ENCODE results near the gene SYT2.

SYT2 gene

GRCh38 chr1:202579806-202580205 is 130.4 kb downstream of the SYT2 start:
- Histone ChIP-seq H3K9me3 (ENCODE audit: control insufficient read depth, low read length) (no peaks in the 10 kb centered on the region), H3K36me3 (ENCODE audit: control insufficient read depth, insufficient read depth, low read length) (no peaks in the 10 kb centered on the region), H3K9ac (ENCODE audit: low read length) (no peak overlapping the region), H3K4me1 (ENCODE audit: control insufficient read depth, insufficient read depth, low read length) (peaks cover 7% of the 10 kb centered on the region), H3K27me3 (ENCODE audit: control insufficient read depth, insufficient read depth, low read length) (no peaks in the 10 kb centered on the region), H3K4me3 (ENCODE audit: low read length) (no peak overlapping the region)

GRCh38 chr1:202578565-202578964 is 131.7 kb downstream of the SYT2 start:
- Histone ChIP-seq H3K4me1 (ENCODE audit: control insufficient read depth, insufficient read depth, low read length) (peaks cover 7% of the 10 kb centered on the region), H3K4me3 (ENCODE audit: low read length) (no peak overlapping the region), H3K27me3 (ENCODE audit: control insufficient read depth, insufficient read depth, low read length) (no peaks in the 10 kb centered on the region), H3K9me3 (ENCODE audit: control insufficient read depth, low read length) (no peaks in the 10 kb centered on the region), H3K9ac (ENCODE audit: low read length) (no peak overlapping the region), H3K36me3 (ENCODE audit: control insufficient read depth, insufficient read depth, low read length) (no peaks in the 10 kb centered on the region)

- Histone ChIP-seq H3K27me3 (ENCODE audit: control insufficient read depth, insufficient read depth, low read length) (no peaks in the 10 kb centered on the region), H3K9ac (ENCODE audit: low read length) (no peak overlapping the region), H3K9me3 (ENCODE audit: control insufficient read depth, low read length) (no peaks in the 10 kb centered on the region), H3K4me3 (ENCODE audit: low read length) (no peak overlapping the region), H3K4me1 (ENCODE audit: control insufficient read depth, insufficient read depth, low read length) (peaks cover 7% of the 10 kb centered on the region), H3K36me3 (ENCODE audit: control insufficient read depth, insufficient read depth, low read length) (no peaks in the 10 kb centered on the region)
These were observed 132.2 kb downstream of the SYT2 start for GRCh38 chr1:202578001-202578504.

- Histone ChIP-seq H3K4me3 (ENCODE audit: low read length) (no peak overlapping the region), H3K27me3 (ENCODE audit: control insufficient read depth, insufficient read depth, low read length) (no peaks in the 10 kb centered on the region), H3K9ac (ENCODE audit: low read length) (no peak overlapping the region), H3K9me3 (ENCODE audit: control insufficient read depth, low read length) (no peaks in the 10 kb centered on the region), H3K4me1 (ENCODE audit: control insufficient read depth, insufficient read depth, low read length) (peaks cover 7% of the 10 kb centered on the region), H3K36me3 (ENCODE audit: control insufficient read depth, insufficient read depth, low read length) (no peaks in the 10 kb centered on the region)
These were observed 132.9 kb downstream of the SYT2 start for GRCh38 chr1:202577381-202577780.

- no peaks in the 10 kb centered on the region for H3K36me3 ChIP-seq (ENCODE audit: control insufficient read depth, insufficient read depth, low read length)
- H3K4me1 ChIP-seq (ENCODE audit: control insufficient read depth, insufficient read depth, low read length), result peaks cover 7% of the 10 kb centered on the region
- H3K9me3 ChIP-seq (ENCODE audit: control insufficient read depth, low read length), result no peaks in the 10 kb centered on the region
These were observed 133.4 kb downstream of the SYT2 start for GRCh38 chr1:202576816-202577215.

GRCh38 chr1:202575918-202576653 is 134.2 kb downstream of the SYT2 start:
- H3K4me1 ChIP-seq (ENCODE audit: control insufficient read depth, insufficient read depth, low read length), result peaks cover 7% of the 10 kb centered on the region
- H3K9ac ChIP-seq (ENCODE audit: low read length), result no peak overlapping the region
- no peaks in the 10 kb centered on the region for H3K36me3 ChIP-seq (ENCODE audit: control insufficient read depth, insufficient read depth, low read length)
- no peak overlapping the region for H3K4me3 ChIP-seq (ENCODE audit: low read length)
- no peaks in the 10 kb centered on the region for H3K27me3 ChIP-seq (ENCODE audit: control insufficient read depth, insufficient read depth, low read length)
- H3K9me3 ChIP-seq (ENCODE audit: control insufficient read depth, low read length), result no peaks in the 10 kb centered on the region

More at GRCh38 chr1:202576816-202577215, 133.4 kb downstream of the SYT2 start:
- Histone ChIP-seq H3K4me3 (ENCODE audit: low read length) (no peak overlapping the region), H3K9ac (ENCODE audit: low read length) (no peak overlapping the region), H3K27me3 (ENCODE audit: control insufficient read depth, insufficient read depth, low read length) (no peaks in the 10 kb centered on the region)

GRCh38 chr1:202572867-202573266 is 137.4 kb downstream of the SYT2 start:
- Histone ChIP-seq H3K36me3 (ENCODE audit: control insufficient read depth, insufficient read depth, low read length) (no peaks in the 10 kb centered on the region), H3K9me3 (ENCODE audit: control insufficient read depth, low read length) (no peaks in the 10 kb centered on the region), H3K27me3 (ENCODE audit: control insufficient read depth, insufficient read depth, low read length) (no peaks in the 10 kb centered on the region), H3K4me3 (ENCODE audit: low read length) (no peak overlapping the region), H3K9ac (ENCODE audit: low read length) (no peak overlapping the region), H3K4me1 (ENCODE audit: control insufficient read depth, insufficient read depth, low read length) (peaks cover 6% of the 10 kb centered on the region)

- no peaks in the 10 kb centered on the region for H3K36me3 ChIP-seq (ENCODE audit: control insufficient read depth, insufficient read depth, low read length)
These were observed 138.4 kb downstream of the SYT2 start for GRCh38 chr1:202571719-202572339.

GRCh38 chr1:202569393-202570322 is 140.6 kb downstream of the SYT2 start:
- Histone ChIP-seq H3K4me3 (ENCODE audit: low read length) (no peak overlapping the region), H3K9me3 (ENCODE audit: control insufficient read depth, low read length) (no peaks in the 10 kb centered on the region), H3K9ac (ENCODE audit: low read length) (no peak overlapping the region), H3K4me1 (ENCODE audit: control insufficient read depth, insufficient read depth, low read length) (no peaks in the 10 kb centered on the region), H3K27me3 (ENCODE audit: control insufficient read depth, insufficient read depth, low read length) (no peaks in the 10 kb centered on the region), H3K36me3 (ENCODE audit: control insufficient read depth, insufficient read depth, low read length) (no peaks in the 10 kb centered on the region)

More at GRCh38 chr1:202571719-202572339, 138.4 kb downstream of the SYT2 start:
- Histone ChIP-seq H3K27me3 (ENCODE audit: control insufficient read depth, insufficient read depth, low read length) (no peaks in the 10 kb centered on the region), H3K4me3 (ENCODE audit: low read length) (no peak overlapping the region), H3K9me3 (ENCODE audit: control insufficient read depth, low read length) (no peaks in the 10 kb centered on the region), H3K4me1 (ENCODE audit: control insufficient read depth, insufficient read depth, low read length) (no peaks in the 10 kb centered on the region), H3K9ac (ENCODE audit: low read length) (no peak overlapping the region)

GRCh38 chr1:202568826-202569225 is 141.4 kb downstream of the SYT2 start:
- no peaks in the 10 kb centered on the region for H3K4me1 ChIP-seq (ENCODE audit: control insufficient read depth, insufficient read depth, low read length)
- H3K4me3 ChIP-seq (ENCODE audit: low read length), result no peak overlapping the region
- no peaks in the 10 kb centered on the region for H3K27me3 ChIP-seq (ENCODE audit: control insufficient read depth, insufficient read depth, low read length)
- H3K9ac ChIP-seq (ENCODE audit: low read length), result no peak overlapping the region
- H3K36me3 ChIP-seq (ENCODE audit: control insufficient read depth, insufficient read depth, low read length), result peaks cover 5% of the 10 kb centered on the region
- no peaks in the 10 kb centered on the region for H3K9me3 ChIP-seq (ENCODE audit: control insufficient read depth, low read length)

- no peaks in the 10 kb centered on the region for H3K4me1 ChIP-seq (ENCODE audit: control insufficient read depth, insufficient read depth, low read length)
These were observed 141.8 kb downstream of the SYT2 start for GRCh38 chr1:202568410-202568809.

More at GRCh38 chr1:202568410-202568809, 141.8 kb downstream of the SYT2 start:
- Histone ChIP-seq H3K9ac (ENCODE audit: low read length) (no peak overlapping the region), H3K9me3 (ENCODE audit: control insufficient read depth, low read length) (no peaks in the 10 kb centered on the region), H3K27me3 (ENCODE audit: control insufficient read depth, insufficient read depth, low read length) (no peaks in the 10 kb centered on the region), H3K36me3 (ENCODE audit: control insufficient read depth, insufficient read depth, low read length) (peaks cover 5% of the 10 kb centered on the region), H3K4me3 (ENCODE audit: low read length) (no peak overlapping the region)
